H1 (cell line): ENCODE measurements around the gene NELL1.

Experiments used
- GABPA ChIP-seq: IDR thresholded peaks from 2 replicates; pipeline ENCODE4 v1.6.1; 2011; ENCODE audit warnings: mild to moderate bottlenecking, low read length, moderate library complexity, borderline replicate concordance; ENCODE audit not compliant: insufficient read depth
- RXRA ChIP-seq: IDR thresholded peaks from 2 replicates; pipeline ENCODE4 v1.6.1; 2011; ENCODE audit warnings: low read depth, mild to moderate bottlenecking, low read length, moderate library complexity; ENCODE audit not compliant: insufficient read depth

- TF ChIP-seq RXRA, result no peak
- no peak for TF ChIP-seq GABPA
Observed at GRCh38 chr11:21481255-21481654, 811.9 kb downstream of the NELL1 start.
